HepG2 (cell line): Measurements from ENCODE around the gene PRDM11.

Experiments used
- KAT2B ChIP-seq: fragments of 150-350 bp; IDR thresholded peaks from 2 replicates; pipeline ENCODE4 v1.6.1; 2014; ENCODE audit warnings: low read depth, low read length, borderline replicate concordance
- MAFK ChIP-seq, 2 experiments: IDR thresholded peaks in 1 of 2; conservative IDR thresholded peaks in 1 of 2; 2 replicates each; pipeline ENCODE4 v1.6.1; 2011; ENCODE audit warnings: improper control_type of control experiment in 2 of 2, low read length in 2 of 2
- MAZ ChIP-seq, 2 experiments: sonication (generic) in 1 of 2; formaldehyde crosslinking in 1 of 2; IDR thresholded peaks; 2 replicates each; pipeline versions ENCODE4 v1.5.0 to v1.6.1; 2012 to 2020; ENCODE audit warnings: low read depth in 2 of 2, mild to moderate bottlenecking in 2 of 2, borderline replicate concordance in 1 of 2, improper control_type of control experiment in 1 of 2, low read length in 1 of 2, missing genetic modification reagents in 1 of 2, moderate library complexity in 1 of 2
- NFRKB ChIP-seq: fragments of 450-650 bp; IDR thresholded peaks from 2 replicates; pipeline ENCODE4 v1.6.1; 2017
- POLR2A ChIP-seq, 2 experiments: IDR thresholded peaks; 2 replicates each; pipeline ENCODE4 v1.6.1; 2011; ENCODE audit warnings: low read depth in 2 of 2, low read length in 2 of 2, mild to moderate bottlenecking in 1 of 2, moderate library complexity in 1 of 2; ENCODE audit not compliant: insufficient read depth in 1 of 2
- SP140L ChIP-seq: sonication (generic); formaldehyde crosslinking; IDR thresholded peaks from 2 replicates; pipeline ENCODE4 v1.4.0; 2020; ENCODE audit warnings: missing genetic modification reagents, borderline replicate concordance
- TAF1 ChIP-seq: sonication (generic); formaldehyde crosslinking; IDR thresholded peaks from 2 replicates; pipeline ENCODE4 v1.4.0; 2020; ENCODE audit warnings: missing genetic modification reagents
- ZNF333 ChIP-seq: sonication (generic); formaldehyde crosslinking; IDR thresholded peaks from 2 replicates; pipeline ENCODE4 v1.4.0; 2020; ENCODE audit warnings: mild to moderate bottlenecking, missing genetic modification reagents, borderline replicate concordance
- TF ChIP-seq, protein P1 (sequence below): sonication (generic); formaldehyde crosslinking; IDR thresholded peaks from 2 replicates; pipeline ENCODE4 v1.5.0; 2020; ENCODE audit warnings: mild to moderate bottlenecking, missing genetic modification reagents, moderate library complexity
- TF ChIP-seq, protein P2 (sequence below): sonication (generic); formaldehyde crosslinking; IDR thresholded peaks from 2 replicates; pipeline ENCODE4 v1.4.0; 2020; ENCODE audit warnings: missing genetic modification reagents

DNA sequence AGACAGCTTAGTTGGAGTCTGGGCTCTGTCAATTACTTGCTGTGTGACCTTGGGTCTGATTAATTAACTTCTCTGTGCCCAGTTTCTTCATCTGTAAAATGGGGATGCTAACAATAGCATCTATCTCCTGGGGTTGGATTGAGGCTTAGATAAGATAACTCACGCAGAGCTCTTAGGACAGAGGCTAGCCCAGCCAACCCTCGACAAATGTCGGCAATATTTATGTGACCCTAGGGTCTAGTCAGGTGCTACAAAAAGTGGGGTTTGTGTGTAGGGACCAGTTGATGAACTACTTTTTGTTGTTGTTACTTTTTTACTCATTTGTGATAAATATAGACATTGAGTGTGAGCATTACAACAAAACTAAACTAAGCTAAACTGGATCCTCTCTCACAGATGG lies 117.3 kb downstream of the PRDM11 start:
- TF ChIP-seq MAZ (IDR thresholded peaks at IDR 0.05; ENCODE audit: borderline replicate concordance, low read depth, low read length) (no peak), MAZ (CRISPR knock-in tag; IDR thresholded peaks at IDR 0.05; ENCODE audit: low read depth) (no peak), NFRKB (no peak), POLR2A (IDR thresholded peaks at IDR 0.05; ENCODE audit: insufficient read depth in 1 of 2, low read depth in 2 of 2, low read length in 2 of 2) (no peak), KAT2B (no peak), MAFK (conservative IDR thresholded peaks at IDR 0.05 in 1 of 2, IDR thresholded peaks at IDR 0.05 in 1 of 2; ENCODE audit: low read length in 2 of 2) (no peak), ZNF333 (CRISPR knock-in tag) (no peak), SP140L (CRISPR knock-in tag) (no peak), TAF1 (no peak)
- TF ChIP-seq, protein P1, sequence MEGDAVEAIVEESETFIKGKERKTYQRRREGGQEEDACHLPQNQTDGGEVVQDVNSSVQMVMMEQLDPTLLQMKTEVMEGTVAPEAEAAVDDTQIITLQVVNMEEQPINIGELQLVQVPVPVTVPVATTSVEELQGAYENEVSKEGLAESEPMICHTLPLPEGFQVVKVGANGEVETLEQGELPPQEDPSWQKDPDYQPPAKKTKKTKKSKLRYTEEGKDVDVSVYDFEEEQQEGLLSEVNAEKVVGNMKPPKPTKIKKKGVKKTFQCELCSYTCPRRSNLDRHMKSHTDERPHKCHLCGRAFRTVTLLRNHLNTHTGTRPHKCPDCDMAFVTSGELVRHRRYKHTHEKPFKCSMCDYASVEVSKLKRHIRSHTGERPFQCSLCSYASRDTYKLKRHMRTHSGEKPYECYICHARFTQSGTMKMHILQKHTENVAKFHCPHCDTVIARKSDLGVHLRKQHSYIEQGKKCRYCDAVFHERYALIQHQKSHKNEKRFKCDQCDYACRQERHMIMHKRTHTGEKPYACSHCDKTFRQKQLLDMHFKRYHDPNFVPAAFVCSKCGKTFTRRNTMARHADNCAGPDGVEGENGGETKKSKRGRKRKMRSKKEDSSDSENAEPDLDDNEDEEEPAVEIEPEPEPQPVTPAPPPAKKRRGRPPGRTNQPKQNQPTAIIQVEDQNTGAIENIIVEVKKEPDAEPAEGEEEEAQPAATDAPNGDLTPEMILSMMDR (CRISPR knock-in tag) = no peak
- TF ChIP-seq, protein P2, sequence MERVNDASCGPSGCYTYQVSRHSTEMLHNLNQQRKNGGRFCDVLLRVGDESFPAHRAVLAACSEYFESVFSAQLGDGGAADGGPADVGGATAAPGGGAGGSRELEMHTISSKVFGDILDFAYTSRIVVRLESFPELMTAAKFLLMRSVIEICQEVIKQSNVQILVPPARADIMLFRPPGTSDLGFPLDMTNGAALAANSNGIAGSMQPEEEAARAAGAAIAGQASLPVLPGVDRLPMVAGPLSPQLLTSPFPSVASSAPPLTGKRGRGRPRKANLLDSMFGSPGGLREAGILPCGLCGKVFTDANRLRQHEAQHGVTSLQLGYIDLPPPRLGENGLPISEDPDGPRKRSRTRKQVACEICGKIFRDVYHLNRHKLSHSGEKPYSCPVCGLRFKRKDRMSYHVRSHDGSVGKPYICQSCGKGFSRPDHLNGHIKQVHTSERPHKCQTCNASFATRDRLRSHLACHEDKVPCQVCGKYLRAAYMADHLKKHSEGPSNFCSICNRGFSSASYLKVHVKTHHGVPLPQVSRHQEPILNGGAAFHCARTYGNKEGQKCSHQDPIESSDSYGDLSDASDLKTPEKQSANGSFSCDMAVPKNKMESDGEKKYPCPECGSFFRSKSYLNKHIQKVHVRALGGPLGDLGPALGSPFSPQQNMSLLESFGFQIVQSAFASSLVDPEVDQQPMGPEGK (CRISPR knock-in tag) = no peak
